DMS79 (cell line): ENCODE data around the gene ZBTB42.
"Not testable (repeated sequence)": the region's sequence is repeated elsewhere in the genome, so short reads cannot be mapped to it uniquely, and the experiment has no call there.

Source experiments
- DNase-seq: peaks from one replicate; lab custom pipeline; 2025; lab: John Stamatoyannopoulos, UW

The ZBTB42 gene

GRCh38 chr14:104810316-104810715 is 9.4 kb downstream of the ZBTB42 start:
- DNase-seq: no peak

DNA sequence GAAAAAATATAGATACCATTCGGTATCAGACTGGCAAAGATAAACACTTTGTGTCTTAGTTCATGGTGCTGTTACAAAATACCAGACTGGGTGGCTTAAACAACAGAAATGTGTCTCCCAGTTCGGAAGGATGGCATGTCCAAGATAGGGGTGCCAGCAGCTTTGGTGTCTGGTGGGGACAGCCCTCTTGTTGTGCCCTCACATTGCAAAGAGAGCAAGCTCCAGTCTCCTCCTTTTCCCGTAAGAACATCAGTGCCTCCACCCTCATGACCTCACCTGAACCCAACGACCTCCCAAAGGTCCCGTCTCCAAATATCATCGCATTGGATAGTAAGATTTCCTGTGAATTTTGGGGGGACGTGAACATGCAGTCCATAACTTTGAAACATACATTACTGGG is 12.4 kb downstream of the ZBTB42 start:
- DNase-seq: no peak

- not testable (repeated sequence) for DNase-seq
Measured at GRCh38 chr14:104814701-104815100, 13.8 kb downstream of the ZBTB42 start.

DNA sequence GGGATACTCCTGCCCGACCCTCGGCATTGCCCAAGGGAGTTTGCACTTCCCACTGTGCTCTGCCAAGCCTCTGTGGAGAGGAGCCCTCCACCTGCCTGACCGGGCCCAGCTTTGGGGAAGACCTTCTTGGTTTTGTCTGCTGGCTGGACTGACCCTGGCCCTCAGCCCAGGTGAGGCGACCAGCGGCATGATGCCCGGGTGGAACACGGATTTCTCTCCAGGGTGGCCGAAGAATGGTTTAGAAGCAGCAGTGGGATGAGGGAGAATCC is 15.6 kb downstream of the ZBTB42 start:
- DNase-seq: no peak

DNA sequence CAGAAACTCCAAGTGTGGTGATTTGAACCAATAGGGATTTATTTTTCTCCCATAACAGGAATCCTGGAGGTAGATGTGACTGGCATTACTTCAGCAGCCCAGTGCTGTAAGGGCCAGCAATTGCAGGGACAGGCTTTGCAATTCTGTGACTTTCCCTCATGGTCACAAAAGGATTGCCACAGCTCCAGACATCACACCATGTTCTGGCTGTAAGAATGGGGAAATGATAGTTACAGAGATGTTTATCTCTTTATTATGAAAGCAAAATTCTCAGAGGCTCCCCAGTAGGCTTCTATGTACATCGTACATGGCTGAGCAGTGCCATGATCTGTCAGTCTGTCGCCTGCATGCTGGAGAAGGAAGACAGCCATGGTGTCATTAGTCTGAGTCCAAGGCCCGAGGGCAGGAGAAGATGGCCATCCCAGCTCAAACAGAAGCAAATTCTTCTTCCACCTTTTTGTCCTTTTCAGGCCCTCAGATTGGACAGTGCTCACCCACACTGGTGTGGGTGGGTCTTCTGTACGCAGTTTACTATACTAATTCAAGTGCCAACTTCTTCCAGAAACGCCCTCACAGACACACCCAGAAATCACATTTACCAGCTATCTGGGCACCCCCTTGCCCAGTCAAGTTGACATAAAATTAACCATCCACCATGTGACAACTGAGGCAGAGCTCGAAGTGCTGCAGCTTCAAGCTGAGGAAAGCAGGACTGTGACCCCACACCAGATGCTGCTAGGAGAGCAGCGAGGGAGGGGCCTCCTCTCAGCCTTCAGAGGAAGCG is 17.2 kb downstream of the ZBTB42 start:
- no peak for DNase-seq

GRCh38 chr14:104818714-104819161 is 17.8 kb downstream of the ZBTB42 start:
- no peak for DNase-seq

DNA sequence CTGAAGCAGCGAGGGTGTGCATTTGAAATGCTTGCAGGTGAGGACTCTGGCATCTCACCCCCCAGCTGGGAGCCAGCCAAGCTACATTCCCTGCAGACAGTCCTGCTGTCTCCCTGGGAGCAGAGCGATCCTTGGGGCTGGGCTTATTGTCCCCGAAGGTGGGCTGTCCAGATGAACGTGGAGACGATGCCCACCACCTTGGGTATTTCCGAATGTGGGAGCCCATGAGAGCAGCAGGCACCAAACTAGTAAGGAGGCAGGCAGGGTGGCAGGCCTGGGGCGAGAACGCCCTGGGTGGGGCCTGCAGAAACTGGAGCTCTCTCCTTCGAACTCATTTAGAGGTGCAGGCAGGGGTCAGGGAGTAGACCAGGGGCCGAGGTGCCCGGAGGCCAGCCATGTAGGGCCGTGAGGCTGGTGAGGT is 18.5 kb downstream of the ZBTB42 start:
- no peak for DNase-seq

DNA sequence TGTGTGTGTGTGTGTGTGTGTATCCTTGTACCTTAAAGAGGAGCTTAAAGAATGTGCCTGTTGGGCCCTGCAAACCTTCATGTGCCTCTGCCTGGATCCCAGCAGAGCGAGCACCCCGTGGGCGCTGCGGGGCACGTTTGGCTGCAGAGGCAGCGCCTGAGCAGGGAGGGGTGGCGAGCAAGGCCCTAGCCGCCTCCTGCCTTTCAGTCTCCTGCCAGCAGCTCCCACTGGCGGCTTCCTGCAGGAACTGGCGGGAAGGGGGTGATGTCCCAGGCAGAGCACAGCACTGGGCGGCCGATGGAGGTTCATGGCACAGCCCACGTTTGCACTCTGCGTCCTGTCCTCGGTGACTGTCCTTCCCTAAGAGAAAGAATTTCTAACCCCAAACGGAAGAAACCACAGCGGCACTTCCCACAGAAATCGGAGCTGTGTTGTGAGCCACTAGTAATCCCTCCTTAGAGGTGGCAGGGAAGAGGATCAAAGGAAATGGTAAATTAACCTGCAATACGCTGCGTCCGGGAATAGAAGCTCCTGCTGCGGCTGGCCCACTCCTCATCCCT is 19.8 kb downstream of the ZBTB42 start:
- no peak for DNase-seq

GRCh38 chr14:104821229-104821945 is 20.5 kb downstream of the ZBTB42 start:
- DNase-seq: no peak

GRCh38 chr14:104821971-104822608 is 21.2 kb downstream of the ZBTB42 start:
- DNase-seq: no peak

GRCh38 chr14:104822821-104823615 is 22.1 kb downstream of the ZBTB42 start:
- DNase-seq: no peak

DNA sequence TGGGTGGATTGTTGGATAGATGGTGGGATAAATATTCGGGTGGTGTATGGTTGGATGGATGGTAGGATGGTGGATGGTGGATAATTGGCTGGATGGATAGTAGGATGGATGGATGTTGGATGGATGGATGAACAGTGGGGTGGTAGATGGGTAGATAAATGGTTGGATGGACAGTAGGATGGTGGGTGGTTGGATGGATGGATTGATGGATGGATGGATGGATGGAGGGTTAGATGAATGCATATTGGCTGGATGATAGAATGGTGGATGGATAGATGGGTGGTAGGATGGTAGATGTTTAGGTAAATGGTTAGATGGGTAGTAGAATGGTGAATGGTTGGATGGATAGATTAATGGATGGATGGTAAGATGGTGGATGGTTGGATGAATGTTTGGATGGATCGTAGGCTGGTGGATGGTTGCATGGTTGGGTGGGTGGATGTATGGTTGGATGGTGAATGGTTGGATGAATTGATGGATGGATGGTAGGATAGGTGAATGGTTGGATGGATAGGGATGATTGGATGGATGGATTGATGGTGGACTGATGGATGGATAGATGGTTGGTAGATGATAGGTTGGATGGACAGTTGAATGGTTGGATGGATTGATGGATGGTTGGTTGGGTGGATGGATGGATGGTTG is 23.6 kb downstream of the ZBTB42 start:
- DNase-seq: no peak

- peak; percentile 70 for DNase-seq
Measured at GRCh38 chr14:104826189-104826860, 25.4 kb downstream of the ZBTB42 start.

GRCh38 chr14:104826861-104827176 is 25.9 kb downstream of the ZBTB42 start:
- no peak for DNase-seq

DNA sequence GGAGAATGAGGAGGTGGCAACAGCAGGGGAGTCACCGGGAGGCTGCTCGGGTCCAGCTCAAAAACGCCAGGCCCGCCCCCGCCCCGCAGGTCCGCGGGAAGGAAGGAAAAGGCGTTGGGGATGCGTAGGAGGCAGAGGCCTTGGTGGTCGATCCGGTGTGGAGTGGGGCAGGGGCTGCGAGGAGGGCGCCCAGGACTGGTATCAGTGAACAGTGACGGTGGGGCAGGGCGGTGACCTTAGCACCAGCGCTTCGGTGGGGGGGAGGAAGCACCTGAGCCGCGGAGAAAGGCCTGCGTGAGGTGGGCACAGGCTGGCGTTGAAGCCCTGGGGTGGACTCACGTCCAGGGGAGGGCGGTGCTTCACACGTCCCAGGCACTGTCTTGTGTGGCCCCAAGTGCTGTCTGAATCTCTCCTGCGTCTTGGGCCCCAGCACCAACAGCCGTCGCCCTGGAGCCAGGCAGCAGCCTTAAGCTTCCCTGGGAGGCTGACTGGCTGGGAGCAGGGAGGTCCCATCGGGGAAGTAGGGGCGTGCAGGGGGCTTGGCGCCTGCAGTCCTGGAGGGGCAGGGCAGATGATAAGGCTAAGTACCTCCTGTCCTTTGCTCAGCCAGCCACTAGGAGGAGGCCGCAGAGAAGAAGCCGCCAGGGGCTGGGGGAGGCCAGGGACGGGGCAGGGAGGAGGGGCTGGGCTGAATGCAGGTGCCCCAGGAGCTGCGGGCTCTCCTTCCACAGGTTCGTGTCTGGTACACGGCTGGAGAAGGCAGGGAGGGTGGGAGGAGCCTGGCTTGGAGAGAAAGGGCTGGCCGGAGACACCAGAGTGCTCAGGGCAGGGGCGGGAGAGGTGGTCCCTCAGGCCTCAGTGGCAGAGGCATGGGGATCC is 26.5 kb downstream of the ZBTB42 start:
- DNase-seq: peak; percentile 79

DNA sequence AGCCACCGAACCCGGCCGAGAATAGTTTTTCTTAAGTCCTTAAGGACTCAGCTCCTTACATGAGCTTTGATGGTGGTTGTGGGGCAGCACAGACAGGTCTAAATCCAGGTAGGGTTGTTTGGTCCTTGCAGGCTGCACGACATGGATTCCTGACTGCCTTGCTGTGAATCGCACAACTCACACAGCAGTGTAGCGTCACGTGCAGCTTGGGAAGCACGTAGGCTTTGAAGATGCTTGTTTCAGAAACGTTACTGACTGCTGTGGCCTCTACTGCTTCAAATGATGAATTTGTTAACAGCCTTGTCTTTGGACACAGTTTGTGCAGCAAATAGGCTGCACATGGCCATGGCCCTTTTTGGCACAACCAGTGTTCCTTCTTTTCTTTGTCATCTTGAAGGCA is 29.9 kb downstream of the ZBTB42 start:
- DNase-seq: no peak

- DNase-seq: not testable (repeated sequence)
Measured at GRCh38 chr14:104836171-104836935, 35.5 kb downstream of the ZBTB42 start.

- DNase-seq: no peak
Measured at GRCh38 chr14:104841730-104842129, 40.8 kb downstream of the ZBTB42 start.

DNA sequence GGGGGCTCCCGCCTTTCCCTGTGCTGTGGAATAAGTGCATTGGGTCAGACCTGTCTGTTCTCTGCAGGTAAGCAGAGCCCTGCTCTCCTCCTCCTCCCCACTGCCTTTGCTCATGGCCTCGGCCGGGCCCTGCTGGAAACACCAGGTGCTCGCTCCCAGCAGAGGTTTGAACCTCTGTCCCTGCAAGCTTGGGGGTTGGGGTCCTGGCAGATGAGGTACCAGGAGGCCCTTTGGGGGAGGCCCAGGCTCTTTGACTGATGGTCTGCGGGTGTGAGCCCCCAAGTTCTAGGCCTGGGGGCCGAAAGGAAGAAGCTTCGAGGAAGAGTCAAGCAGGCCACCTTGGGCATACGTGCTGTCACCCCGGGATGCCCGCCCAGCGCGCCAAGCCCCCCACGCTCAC is 42.1 kb downstream of the ZBTB42 start:
- DNase-seq: no peak
